ENCODE results near the gene TMEM117.
"Not testable (repeated sequence)": the region's sequence is repeated elsewhere in the genome, so short reads cannot be mapped to it uniquely, and the experiment has no call there.

TMEM117 gene

DNA sequence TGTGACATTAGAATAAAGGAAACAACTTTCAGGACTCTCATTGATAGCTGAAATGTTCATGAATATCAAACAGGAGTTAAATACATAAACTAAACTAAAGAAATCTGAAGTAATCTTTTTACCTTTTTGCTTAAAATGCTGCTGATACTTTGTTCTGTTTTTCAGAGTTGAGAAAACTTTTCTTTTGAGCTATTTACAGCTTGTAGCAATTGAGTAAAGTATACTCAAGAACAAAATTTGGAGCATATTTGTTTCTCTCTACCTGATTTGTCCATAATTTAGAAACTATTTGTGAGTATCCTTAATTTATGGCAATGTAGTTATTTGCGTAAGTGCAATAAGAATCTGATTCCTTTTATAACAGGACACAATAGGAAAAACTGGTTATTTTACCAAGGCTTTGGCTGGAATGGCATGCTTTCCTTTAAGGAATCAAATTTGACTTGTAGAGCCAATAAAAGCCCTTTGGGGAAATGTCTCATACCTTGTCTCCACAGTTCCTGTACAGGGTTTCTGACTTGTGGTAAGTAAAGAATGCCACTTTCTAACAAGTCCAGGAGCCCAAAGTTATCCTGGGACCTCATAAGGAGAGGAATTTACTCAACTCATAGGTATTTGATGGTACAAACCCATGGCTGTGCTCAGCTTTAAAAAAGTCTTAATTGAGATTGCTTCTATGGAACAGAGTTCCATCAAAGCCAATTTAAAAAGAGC, 195.7 kb downstream of the TMEM117 start:
- no peak for DNase-seq

DNA sequence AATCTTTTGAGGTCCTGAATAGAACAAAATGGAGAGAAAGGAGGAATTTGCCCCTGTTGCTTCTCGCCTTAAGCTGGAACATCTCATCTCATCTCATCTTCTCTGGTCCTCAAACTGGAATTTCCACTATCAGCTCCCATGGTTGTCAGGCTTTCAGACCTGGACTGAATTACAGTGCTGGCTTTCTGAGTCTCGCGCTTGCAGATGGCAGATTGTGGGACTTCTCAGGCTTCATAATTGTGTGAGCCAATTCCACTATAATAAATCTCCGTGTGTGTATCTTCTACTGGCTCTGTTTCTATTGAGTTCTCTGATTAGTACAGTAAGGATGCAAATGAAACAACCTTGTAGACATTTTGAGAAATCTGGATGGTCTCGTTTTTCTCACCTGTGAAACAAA, 199.0 kb downstream of the TMEM117 start:
- DNase-seq, result no peak

DNA sequence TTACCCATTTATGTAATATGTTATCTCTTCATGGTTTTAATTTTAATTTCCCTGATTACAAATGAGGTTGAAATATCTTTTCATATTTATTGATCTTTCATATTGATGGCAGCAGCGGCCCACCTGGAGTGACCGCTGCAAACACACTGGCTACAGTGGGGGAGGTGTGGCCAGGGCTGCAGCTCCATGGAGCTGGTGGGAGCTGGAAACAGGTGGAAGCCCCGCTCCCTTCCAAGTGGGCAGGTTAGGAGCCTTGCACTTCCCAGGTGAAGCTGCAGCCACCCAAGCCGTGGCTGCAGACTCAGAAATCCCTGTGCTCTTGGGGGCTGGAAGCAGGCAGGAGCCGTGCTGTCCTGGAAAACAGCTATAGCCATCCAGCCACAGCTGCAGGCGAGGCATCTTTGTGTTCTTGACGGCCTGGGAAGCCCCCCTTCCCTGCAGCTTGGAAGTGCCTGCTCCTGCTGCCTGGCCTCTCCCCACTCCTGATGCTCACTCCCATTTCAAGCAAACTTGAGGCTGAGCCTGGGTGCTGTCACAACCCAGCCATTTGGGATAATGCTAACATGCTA, 201.1 kb downstream of the TMEM117 start:
- DNase-seq, result no peak

DNA sequence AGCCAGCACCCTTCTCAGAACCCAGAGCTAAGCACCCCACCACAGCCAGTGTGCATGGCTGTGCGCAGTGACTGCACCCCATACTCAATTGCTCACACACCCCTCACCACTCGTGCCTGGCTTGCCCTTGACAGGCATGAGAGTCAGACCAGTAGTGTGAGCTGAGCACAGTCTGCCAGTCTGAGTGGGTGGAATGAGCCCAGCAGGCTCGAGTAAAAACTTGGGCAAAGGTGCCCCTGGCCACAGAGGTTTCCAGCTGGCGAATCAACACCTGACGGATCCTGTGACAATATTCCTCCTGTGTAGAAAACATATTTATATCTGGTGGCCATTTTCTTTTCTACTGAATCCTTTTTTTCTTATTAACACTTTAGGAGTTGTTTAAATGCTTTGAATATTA, 202.5 kb downstream of the TMEM117 start:
- DNase-seq, result no peak

DNA sequence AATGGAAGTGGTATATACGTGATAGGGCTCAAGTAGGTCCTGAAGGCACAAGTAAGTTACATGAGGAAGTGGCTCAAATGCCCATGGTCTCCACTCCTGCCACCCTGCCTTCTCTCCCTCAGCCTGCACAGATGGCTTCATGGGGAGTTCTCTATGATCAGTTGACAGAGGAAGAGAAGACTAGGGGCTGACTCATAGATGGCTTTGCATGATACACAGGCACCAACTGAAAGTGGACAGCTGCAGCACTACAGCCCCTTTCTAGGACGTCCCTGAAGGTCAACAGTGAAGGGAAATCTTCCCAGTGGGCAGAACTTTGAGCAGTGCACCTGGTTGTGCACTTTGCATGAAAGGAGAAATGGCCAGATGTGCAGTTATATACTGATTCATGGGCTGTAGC, 208.6 kb downstream of the TMEM117 start:
- not testable (repeated sequence) for DNase-seq

GRCh38 chr12:44046732-44047417, 211.0 kb downstream of the TMEM117 start:
- no peak for DNase-seq

GRCh38 chr12:44052554-44052953, 216.7 kb downstream of the TMEM117 start:
- DNase-seq, result no peak

DNA sequence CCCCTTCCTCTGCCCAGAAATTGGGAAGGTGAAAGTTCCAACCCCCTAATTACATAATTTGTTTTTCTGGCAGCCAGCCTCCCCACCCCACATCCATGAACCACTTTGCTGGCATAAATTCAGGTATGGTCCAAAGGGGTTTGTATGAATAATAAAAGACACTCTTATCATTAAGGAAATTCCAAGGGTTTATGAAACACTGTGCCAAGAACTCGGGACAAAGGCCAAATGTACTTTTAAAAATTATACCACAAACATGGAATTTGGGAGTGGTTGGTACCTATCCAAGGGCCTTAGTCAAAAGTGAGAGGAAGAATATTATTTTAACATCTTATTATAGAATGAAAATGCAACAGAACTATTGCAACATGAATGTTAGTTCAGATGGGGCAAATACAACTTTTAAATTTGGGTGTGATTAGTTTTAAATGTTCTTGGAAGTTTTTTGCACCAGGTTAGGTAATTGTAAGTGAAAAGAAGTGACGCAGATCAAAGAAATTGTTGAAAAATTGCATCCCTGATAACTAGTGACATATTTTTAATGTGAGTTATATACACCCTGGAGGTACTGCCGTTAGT, 217.8 kb downstream of the TMEM117 start:
- no peak for DNase-seq

DNA sequence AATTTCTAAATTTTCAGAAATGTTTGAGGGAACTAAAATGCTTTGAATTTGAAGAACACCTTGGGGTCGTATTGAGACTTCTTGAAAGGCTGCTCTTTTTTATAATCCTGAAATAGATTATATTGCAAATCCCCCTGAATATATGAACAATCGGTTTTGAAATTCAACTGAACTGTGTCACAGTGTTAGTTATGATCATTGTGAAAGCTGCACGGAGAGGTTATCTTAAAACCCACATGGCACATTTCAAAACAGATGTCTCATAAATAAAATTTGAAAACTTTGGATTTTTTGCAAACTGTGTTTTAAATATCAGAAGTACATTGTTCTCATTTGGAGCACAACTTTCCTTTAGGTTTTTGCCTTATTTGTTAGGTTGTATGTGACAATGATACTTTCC, 218.4 kb downstream of the TMEM117 start:
- DNase-seq, result no peak

GRCh38 chr12:44058366-44058765, 222.5 kb downstream of the TMEM117 start:
- no peak for DNase-seq

GRCh38 chr12:44059476-44059875, 223.6 kb downstream of the TMEM117 start:
- no peak for DNase-seq

DNA sequence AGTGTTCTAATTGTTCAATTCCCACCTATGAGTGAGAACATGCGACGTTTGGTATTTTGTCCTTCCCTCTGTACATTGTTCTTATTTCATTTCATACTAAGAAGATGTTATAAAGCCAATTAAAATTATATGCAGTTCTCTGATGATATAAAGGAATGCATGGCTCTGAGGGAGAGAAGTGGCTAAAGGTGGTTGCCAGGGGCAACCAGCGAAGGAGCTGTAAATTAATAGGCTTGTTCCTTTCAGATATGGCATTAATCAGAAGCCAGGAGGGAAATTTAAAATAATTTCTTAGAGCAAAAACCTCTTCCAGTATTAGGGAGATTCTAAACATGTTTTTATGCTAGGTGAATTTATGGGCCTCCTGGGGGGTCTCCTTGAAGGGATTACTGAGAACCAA, 227.8 kb downstream of the TMEM117 start:
- no peak for DNase-seq

DNA sequence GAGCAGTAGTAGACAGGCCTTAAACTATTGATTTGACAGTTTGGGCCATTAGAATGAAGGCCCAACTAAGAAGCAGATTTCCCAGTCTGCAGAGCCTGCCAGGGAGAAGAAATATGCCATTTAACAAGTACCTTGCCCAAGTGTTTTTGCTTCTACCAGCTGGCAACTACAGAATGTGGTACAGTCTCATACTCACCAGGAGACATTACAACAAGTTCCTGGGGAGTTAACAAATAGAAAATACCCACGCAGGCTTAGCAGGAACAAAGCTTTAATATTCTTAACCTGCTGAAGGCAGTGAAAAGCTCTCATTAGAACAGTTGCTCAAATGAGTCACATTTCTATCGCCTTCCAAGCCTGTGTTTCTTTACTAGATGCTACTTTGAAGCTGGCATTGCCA, 241.0 kb downstream of the TMEM117 start:
- DNase-seq, result no peak

GRCh38 chr12:44077294-44077693, 241.4 kb downstream of the TMEM117 start:
- DNase-seq, result no peak

DNA sequence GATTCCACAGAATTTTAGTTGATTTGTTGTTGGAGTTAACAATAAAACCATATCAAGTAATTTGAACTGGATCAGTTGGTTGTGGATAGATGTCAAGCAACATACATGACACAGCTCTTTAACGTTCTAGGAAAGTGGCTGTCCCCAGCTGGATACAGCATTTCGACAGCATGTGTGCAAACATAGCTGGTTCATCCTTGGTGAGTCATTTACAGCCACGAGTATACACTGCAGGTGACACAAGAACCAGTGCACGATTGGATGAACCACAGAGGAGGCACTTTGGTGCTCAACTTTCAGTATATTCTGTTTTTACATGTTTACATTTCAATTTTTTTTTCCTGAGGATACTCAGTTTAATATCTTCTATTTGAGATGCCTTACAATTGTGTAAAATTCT, 242.4 kb downstream of the TMEM117 start:
- no peak for DNase-seq

- no peak for DNase-seq
These were observed 252.8 kb downstream of the TMEM117 start for GRCh38 chr12:44088647-44089046.

- no peak for DNase-seq
These were observed 256.2 kb downstream of the TMEM117 start for GRCh38 chr12:44091948-44092606.

- DNase-seq, result no peak
These were observed 262.9 kb downstream of the TMEM117 start for GRCh38 chr12:44098786-44099185.

DNA sequence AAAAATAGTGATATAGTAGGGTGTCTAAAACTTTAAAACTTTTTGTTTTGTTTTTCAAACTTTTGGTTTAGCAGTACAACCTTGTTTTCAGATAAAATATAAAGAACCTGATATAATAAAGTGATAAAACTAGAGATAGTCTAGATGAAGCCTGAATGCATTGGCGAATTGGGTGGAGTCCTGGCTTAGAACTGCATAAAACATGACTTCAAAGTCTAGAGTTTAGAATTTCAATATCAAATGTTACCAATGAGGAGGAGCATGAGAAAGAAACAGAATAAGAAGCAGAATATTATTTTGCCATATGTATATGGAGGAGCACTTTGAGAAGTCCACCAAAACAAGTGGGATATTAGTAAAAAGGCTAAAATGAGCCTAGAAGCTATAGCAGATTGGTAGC, 263.6 kb downstream of the TMEM117 start:
- no peak for DNase-seq

DNA sequence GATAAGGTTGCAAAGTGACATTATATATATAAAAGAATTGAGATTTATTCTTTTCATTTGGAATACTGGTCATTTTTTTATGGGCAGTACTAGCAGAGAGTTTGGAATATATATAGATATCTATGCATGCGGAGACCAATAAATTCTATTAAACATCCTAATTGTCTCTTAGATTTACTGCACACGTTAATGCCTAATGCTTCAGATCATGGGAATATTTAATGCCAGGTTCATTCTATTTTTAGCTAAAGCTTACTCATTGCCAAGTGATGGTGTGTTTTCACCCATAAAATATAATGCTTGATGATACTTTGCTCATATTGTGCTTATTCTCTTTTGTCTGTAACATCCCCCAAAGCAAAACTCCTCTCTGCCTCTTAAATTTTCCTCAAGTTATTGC, 264.4 kb downstream of the TMEM117 start:
- DNase-seq, result no peak

DNA sequence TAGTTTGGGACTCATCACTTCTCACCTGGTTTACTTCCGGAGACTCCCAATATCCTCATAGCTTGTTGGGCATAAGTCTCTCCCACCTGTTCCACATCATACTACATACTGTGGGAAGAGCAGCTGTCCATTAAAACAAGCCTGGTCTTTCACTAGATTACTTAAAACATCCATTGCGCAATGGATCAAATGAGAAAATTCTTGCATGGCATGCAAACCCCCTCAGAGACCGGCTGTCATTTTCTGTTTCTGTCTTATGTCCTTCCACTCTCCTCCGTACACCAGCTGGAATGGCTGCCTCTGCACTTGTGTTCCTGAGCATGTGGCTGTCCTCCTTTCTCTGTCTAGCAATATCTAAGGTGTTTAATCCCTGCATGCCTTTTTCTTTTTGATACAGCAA, 265.6 kb downstream of the TMEM117 start:
- DNase-seq, result no peak

GRCh38 chr12:44114906-44115305, 279.0 kb downstream of the TMEM117 start:
- no peak for DNase-seq

GRCh38 chr12:44117337-44117736, 281.5 kb downstream of the TMEM117 start:
- DNase-seq, result no peak

DNA sequence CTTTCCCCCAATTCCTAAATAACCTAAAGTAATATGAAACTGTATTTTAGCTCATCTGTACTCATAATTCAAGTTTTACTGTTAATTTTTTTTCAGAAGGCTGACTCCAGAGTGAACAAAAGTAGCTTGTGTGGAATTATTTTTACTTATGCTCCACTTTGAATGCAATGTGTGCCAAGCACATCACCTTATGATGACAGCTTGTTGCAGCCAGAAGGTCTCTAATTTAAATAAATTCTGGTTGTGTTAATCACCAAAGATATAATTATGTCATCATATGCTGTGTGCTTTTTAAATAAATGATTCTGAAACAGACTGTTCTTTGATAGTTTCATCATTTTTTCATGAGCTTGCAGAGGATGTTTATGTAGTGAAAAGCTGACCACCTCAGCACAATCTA, 283.1 kb downstream of the TMEM117 start:
- no peak for DNase-seq
